GM21515 (cell line): ENCODE data around the gene TMEM220.

Experiments used
- ATAC-seq: cut with Tn5 transposase; IDR thresholded peaks from one replicate; pipeline ENCODE4 v1.9.1; 2021; ENCODE audit not compliant: unreplicated experiment

The TMEM220 gene

GRCh38 chr17:10729334-10730193, at the start of gene TMEM220:
Gene TMEM220, minus strand, starts transcription at chr17:10730023. Its CDS starts 172 bp downstream, at chr17:10729851.
- ATAC-seq = peak; percentile 58

GRCh38 chr17:10779609-10780008, 49.8 kb upstream of the TMEM220 start:
- no peak for ATAC-seq

GRCh38 chr17:10777890-10778289, 48.1 kb upstream of the TMEM220 start:
- no peak for ATAC-seq

- no peak for ATAC-seq
These were observed 47.4 kb upstream of the TMEM220 start for GRCh38 chr17:10777131-10777807.

- no peak for ATAC-seq
These were observed 46.6 kb upstream of the TMEM220 start for GRCh38 chr17:10776381-10776780.

- ATAC-seq = no peak
These were observed 46.0 kb upstream of the TMEM220 start for GRCh38 chr17:10775740-10776356.

- ATAC-seq = no peak
These were observed 45.2 kb upstream of the TMEM220 start for GRCh38 chr17:10775058-10775457.

GRCh38 chr17:10773391-10773790, 43.6 kb upstream of the TMEM220 start:
- no peak for ATAC-seq

- no peak for ATAC-seq
These were observed 42.9 kb upstream of the TMEM220 start for GRCh38 chr17:10772425-10773380.

GRCh38 chr17:10771148-10771547, 41.3 kb upstream of the TMEM220 start:
- ATAC-seq = no peak

GRCh38 chr17:10769840-10770239, 40.0 kb upstream of the TMEM220 start:
- ATAC-seq = no peak

GRCh38 chr17:10768750-10769251, 39.0 kb upstream of the TMEM220 start:
- ATAC-seq = no peak

- ATAC-seq = no peak
These were observed 37.4 kb upstream of the TMEM220 start for GRCh38 chr17:10767232-10767631.

GRCh38 chr17:10762037-10762436, 32.2 kb upstream of the TMEM220 start:
- ATAC-seq = no peak

GRCh38 chr17:10761281-10761680, 31.5 kb upstream of the TMEM220 start:
- ATAC-seq = no peak

- no peak for ATAC-seq
These were observed 28.2 kb upstream of the TMEM220 start for GRCh38 chr17:10758062-10758461.

- no peak for ATAC-seq
These were observed 27.8 kb upstream of the TMEM220 start for GRCh38 chr17:10757647-10758046.

GRCh38 chr17:10757067-10757466, 27.2 kb upstream of the TMEM220 start:
- ATAC-seq = no peak

- ATAC-seq = no peak
These were observed 26.8 kb upstream of the TMEM220 start for GRCh38 chr17:10756619-10757018.

- no peak for ATAC-seq
These were observed 26.4 kb upstream of the TMEM220 start for GRCh38 chr17:10756185-10756584.
